Neural progenitor cell (in vitro differentiated cells): ENCODE results near the gene UBE2L3. TPM values are rescaled to one million over a fixed set of nuclear protein-coding genes. Genes with fewer than 3 reads are reported as not detected.
"Not testable (repeated sequence)": the region's sequence is repeated elsewhere in the genome, so short reads cannot be mapped to it uniquely, and the experiment has no call there.

Experiments
- DNase-seq: peaks from one replicate; pipeline ENCODE4 v3.0.0-alpha.2; 2016; ENCODE audit warnings: low spot score
- H2AFZ ChIP-seq: fragments of 200-600 bp; sonication (generic); replicated peaks from 2 replicates; pipeline ENCODE4 v1.6.1; 2016; ENCODE audit warnings: antibody characterized with exemption
- H3F3A ChIP-seq: fragments of 200-600 bp; sonication (generic); 2 replicates; pipeline ENCODE4 v1.6.1; 2016; ENCODE audit warnings: antibody characterized with exemption, low read depth
- H3K27ac ChIP-seq: fragments of 200-600 bp; sonication (generic); 2 replicates; pipeline ENCODE4 v1.5.1; 2016; ENCODE audit warnings: mild to moderate bottlenecking
- H3K27me3 ChIP-seq: fragments of 200-600 bp; sonication (generic); 2 replicates; pipeline ENCODE4 v1.6.1; 2016; ENCODE audit warnings: mild to moderate bottlenecking, moderate library complexity
- H3K36me3 ChIP-seq: fragments of 200-600 bp; sonication (generic); 2 replicates; pipeline ENCODE4 v1.5.1; 2016
- H3K4me1 ChIP-seq: fragments of 200-600 bp; sonication (generic); 2 replicates; pipeline ENCODE4 v1.6.1; 2016; ENCODE audit warnings: mixed run types
- H3K4me2 ChIP-seq: fragments of 200-600 bp; sonication (generic); 2 replicates; pipeline ENCODE4 v1.6.1; 2016
- H3K4me3 ChIP-seq: fragments of 200-600 bp; sonication (generic); 2 replicates; pipeline ENCODE4 v1.5.1; 2016
- H3K79me2 ChIP-seq: fragments of 200-600 bp; sonication (generic); 2 replicates; pipeline ENCODE4 v1.6.1; 2016; ENCODE audit warnings: low read depth
- H3K9ac ChIP-seq: fragments of 200-600 bp; sonication (generic); 2 replicates; pipeline ENCODE4 v1.6.1; 2016
- H3K9me3 ChIP-seq: fragments of 200-600 bp; sonication (generic); 2 replicates; pipeline ENCODE4 v1.5.1; 2016; ENCODE audit warnings: low read depth
- H4K20me1 ChIP-seq: fragments of 200-600 bp; sonication (generic); 2 replicates; pipeline ENCODE4 v1.6.1; 2016; ENCODE audit warnings: low read depth
- H3K27ac Mint-ChIP-seq: 3 replicates; pipeline ENCODE4 v1.8.0; 2021; ENCODE audit warnings: mixed read lengths
- H3K27me3 Mint-ChIP-seq: 2 replicates; pipeline ENCODE4 v1.8.0; 2022; ENCODE audit warnings: low read depth, mild to moderate bottlenecking, inconsistent platforms, moderate library complexity, mixed read lengths; ENCODE audit not compliant: insufficient read depth
- H3K36me3 Mint-ChIP-seq: 3 replicates; pipeline ENCODE4 v1.8.0; 2021; ENCODE audit warnings: mixed read lengths
- H3K4me1 Mint-ChIP-seq: 3 replicates; pipeline ENCODE4 v1.8.0; 2021; ENCODE audit warnings: mixed read lengths
- H3K4me3 Mint-ChIP-seq: 3 replicates; pipeline ENCODE4 v1.8.0; 2021; ENCODE audit warnings: mild to moderate bottlenecking, moderate library complexity, mixed read lengths
- H3K9me3 Mint-ChIP-seq: 3 replicates; pipeline ENCODE4 v1.8.0; 2020; ENCODE audit warnings: mixed read lengths
- EZH2 ChIP-seq: fragments of 200-600 bp; sonication (generic); IDR thresholded peaks from 2 replicates; pipeline ENCODE4 v1.6.1; 2017; ENCODE audit warnings: antibody characterized with exemption, mild to moderate bottlenecking, moderate library complexity
- EZH2phosphoT487 ChIP-seq: fragments of 200-600 bp; sonication (generic); IDR thresholded peaks from 2 replicates; pipeline ENCODE4 v1.6.1; 2017; ENCODE audit warnings: antibody characterized with exemption
- total RNA-seq: library from RNA; depleted of rRNA; stranded (reverse); fragments of >200 nt; gene quantifications from 2 replicates; pipeline ENCODE4 v1.2.3, GENCODE V29; 2015; ENCODE audit warnings: low replicate concordance
- TF ChIP-seq, protein P1 (sequence below): fragments of 200-600 bp; sonication (generic); IDR thresholded peaks from 2 replicates; pipeline ENCODE4 v1.5.1; 2017; ENCODE audit warnings: antibody characterized with exemption, mild to moderate bottlenecking

The UBE2L3 gene
- total RNA-seq, 1 donor from 2014 or later, result 61.2 TPM

DNA sequence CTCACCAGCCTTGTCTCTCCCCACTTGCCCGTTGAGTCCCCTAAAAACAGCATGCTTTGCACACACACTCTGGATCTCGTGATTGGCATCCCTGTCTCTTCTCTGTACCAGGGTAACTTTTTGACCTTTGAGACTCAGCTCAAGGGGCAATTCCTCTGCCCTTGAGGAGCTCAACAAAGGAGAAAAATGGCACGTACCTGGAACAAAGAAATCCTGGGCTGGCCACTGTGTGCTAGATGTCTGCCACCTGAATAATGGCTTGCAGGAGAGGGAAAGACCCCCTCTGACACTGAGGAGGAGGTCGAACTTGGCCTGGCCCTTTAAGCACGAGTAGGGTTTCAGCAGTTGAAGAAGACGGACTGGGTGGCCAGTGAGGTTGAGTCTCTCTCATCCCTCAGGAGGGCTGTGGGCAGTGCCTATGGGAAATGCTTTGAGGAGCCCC lies 5.8 kb downstream of the UBE2L3 start:
- no peaks in the 10 kb centered on the region for H3K9me3 ChIP-seq
- no peaks in the 10 kb centered on the region for H3K36me3 ChIP-seq
- peaks cover 99% of the 10 kb centered on the region for H4K20me1 ChIP-seq
- no peak overlapping the region for H3K27ac ChIP-seq
- no peak overlapping the region for H3K4me3 Mint-ChIP-seq
- no peak overlapping the region for H3K4me2 ChIP-seq
- peaks cover 2% of the 10 kb centered on the region for H3K27me3 Mint-ChIP-seq
- no peak for TF ChIP-seq EZH2phosphoT487
- no peak for TF ChIP-seq EZH2
- TF ChIP-seq, protein P1, sequence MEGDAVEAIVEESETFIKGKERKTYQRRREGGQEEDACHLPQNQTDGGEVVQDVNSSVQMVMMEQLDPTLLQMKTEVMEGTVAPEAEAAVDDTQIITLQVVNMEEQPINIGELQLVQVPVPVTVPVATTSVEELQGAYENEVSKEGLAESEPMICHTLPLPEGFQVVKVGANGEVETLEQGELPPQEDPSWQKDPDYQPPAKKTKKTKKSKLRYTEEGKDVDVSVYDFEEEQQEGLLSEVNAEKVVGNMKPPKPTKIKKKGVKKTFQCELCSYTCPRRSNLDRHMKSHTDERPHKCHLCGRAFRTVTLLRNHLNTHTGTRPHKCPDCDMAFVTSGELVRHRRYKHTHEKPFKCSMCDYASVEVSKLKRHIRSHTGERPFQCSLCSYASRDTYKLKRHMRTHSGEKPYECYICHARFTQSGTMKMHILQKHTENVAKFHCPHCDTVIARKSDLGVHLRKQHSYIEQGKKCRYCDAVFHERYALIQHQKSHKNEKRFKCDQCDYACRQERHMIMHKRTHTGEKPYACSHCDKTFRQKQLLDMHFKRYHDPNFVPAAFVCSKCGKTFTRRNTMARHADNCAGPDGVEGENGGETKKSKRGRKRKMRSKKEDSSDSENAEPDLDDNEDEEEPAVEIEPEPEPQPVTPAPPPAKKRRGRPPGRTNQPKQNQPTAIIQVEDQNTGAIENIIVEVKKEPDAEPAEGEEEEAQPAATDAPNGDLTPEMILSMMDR, result no peak
- H3K4me1 ChIP-seq, result peaks cover 24% of the 10 kb centered on the region
- no peak for DNase-seq
- H2AFZ ChIP-seq, result no peak overlapping the region
- H3K4me3 ChIP-seq, result no peak overlapping the region
- H3K27me3 ChIP-seq, result no peaks in the 10 kb centered on the region
- H3K27ac Mint-ChIP-seq, result no peak overlapping the region
- peaks cover 100% of the 10 kb centered on the region for H3K79me2 ChIP-seq
- peaks cover 37% of the 10 kb centered on the region for H3K4me1 Mint-ChIP-seq
- no peaks in the 10 kb centered on the region for H3K9me3 Mint-ChIP-seq
- H3K36me3 Mint-ChIP-seq, result peaks cover 10% of the 10 kb centered on the region
- H3F3A ChIP-seq, result peaks cover 17% of the 10 kb centered on the region
- H3K9ac ChIP-seq, result no peak overlapping the region

DNA sequence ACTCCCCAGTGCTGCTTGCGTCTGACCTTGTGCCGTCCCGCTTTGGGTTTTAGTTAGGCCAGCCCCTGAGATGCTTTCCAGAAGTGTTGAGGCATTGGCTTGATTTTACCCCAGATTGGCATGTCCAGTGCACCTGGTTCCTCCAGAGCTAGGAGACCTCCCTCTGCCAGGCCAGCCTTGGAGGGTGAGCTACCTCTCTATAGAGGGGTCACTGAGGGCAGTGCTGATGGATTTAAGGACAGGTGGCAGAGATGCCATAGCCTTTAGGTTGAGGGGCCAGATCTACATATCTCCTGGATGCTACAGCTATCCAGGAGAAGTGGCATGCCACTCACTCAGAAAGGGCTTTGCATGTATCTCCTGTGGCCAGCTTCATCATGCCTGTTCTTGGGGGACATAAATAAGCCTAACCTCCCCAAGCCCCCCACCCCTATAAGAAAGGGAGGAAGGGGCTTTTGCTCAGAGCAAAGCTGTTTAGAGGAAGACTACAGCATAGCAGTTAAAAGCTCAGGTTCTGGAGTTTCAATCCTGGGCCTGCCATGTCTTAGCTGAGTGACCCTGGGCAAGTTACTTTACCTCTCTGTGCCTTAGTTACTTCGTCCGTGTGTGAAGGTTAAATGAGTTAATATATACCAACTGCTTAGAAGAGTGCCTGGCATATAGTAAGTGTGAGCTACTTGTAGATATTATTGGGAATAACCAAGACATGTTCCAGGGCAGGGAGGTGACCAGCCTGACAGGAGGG lies 6.4 kb downstream of the UBE2L3 start:
- Mint-ChIP-seq H3K4me1 (peaks cover 31% of the 10 kb centered on the region), H3K4me3 (no peak overlapping the region), H3K27ac (no peak overlapping the region), H3K27me3 (peaks cover 2% of the 10 kb centered on the region), H3K36me3 (peaks cover 10% of the 10 kb centered on the region), H3K9me3 (no peaks in the 10 kb centered on the region)
- H3K4me3 ChIP-seq, result no peak overlapping the region
- H3F3A ChIP-seq, result peaks cover 11% of the 10 kb centered on the region
- no peak overlapping the region for H2AFZ ChIP-seq
- H3K79me2 ChIP-seq, result peaks cover 100% of the 10 kb centered on the region
- H3K27ac ChIP-seq, result no peak overlapping the region
- H3K27me3 ChIP-seq, result no peaks in the 10 kb centered on the region
- H3K4me2 ChIP-seq, result no peak overlapping the region
- H3K4me1 ChIP-seq, result peaks cover 18% of the 10 kb centered on the region
- TF ChIP-seq, protein P1, result no peak
- TF ChIP-seq EZH2phosphoT487, result no peak
- TF ChIP-seq EZH2, result no peak
- H3K9me3 ChIP-seq, result no peaks in the 10 kb centered on the region
- no peaks in the 10 kb centered on the region for H3K36me3 ChIP-seq
- H3K9ac ChIP-seq, result no peak overlapping the region
- DNase-seq, result no peak
- peaks cover 99% of the 10 kb centered on the region for H4K20me1 ChIP-seq

DNA sequence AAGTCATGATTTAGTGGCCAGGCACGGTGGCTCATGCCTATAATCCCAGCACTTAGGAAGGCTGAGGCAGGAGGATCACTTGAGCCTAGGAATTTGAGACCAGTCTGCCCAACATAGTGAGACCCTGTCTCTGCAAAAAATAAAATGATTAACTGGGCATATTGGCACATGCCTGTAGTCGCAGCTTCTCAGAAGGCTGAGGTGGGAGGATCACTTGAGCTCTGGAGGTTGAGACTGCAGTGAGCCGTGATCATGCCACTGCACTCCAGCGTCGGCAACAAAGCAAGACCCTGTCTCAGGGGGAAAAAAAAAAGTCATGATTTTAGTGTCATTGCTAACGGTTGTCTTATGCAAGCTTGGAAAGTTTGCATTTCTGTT lies 11.9 kb downstream of the UBE2L3 start:
- no peak for DNase-seq
- Histone ChIP-seq H3K4me1 (no peaks in the 10 kb centered on the region), H3K4me3 (no peak overlapping the region), H3K79me2 (peaks cover 100% of the 10 kb centered on the region), H3K9me3 (no peaks in the 10 kb centered on the region), H2AFZ (no peak overlapping the region), H3F3A (peaks cover 3% of the 10 kb centered on the region), H3K27ac (no peak overlapping the region), H3K9ac (no peak overlapping the region), H3K4me2 (no peak overlapping the region), H3K36me3 (no peaks in the 10 kb centered on the region), H3K27me3 (no peaks in the 10 kb centered on the region), H4K20me1 (peaks cover 99% of the 10 kb centered on the region)
- H3K27me3 Mint-ChIP-seq, result peaks cover 2% of the 10 kb centered on the region
- no peaks in the 10 kb centered on the region for H3K4me1 Mint-ChIP-seq
- no peak for TF ChIP-seq EZH2phosphoT487
- H3K9me3 Mint-ChIP-seq, result no peaks in the 10 kb centered on the region
- no peak overlapping the region for H3K4me3 Mint-ChIP-seq
- H3K27ac Mint-ChIP-seq, result no peak overlapping the region
- peaks cover 8% of the 10 kb centered on the region for H3K36me3 Mint-ChIP-seq

DNA sequence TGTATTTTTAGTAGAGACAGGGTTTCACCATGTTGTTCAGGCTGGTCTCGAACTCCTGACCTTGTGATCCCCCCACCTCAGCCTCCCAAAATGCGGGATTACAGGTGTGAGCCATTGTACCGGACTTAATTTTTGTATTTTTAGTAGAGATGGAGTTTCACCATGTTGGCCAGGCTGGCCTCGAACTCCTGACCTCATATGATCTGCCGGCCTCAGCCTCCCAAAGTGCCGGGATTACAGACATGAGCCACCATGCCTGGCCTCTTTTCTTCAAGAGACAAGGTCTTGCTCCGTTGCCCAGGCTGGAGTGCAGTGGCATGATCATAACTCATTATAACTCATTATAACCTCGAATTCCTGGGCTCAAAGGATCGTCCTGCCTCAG lies 13.1 kb downstream of the UBE2L3 start:
- H3K27me3 ChIP-seq, H3K9me3 Mint-ChIP-seq, H2AFZ ChIP-seq, H3K36me3 ChIP-seq, H3K4me1 ChIP-seq, H3K4me2 ChIP-seq, DNase-seq, H3K4me1 Mint-ChIP-seq, H3K9me3 ChIP-seq, H3K27ac Mint-ChIP-seq, H3K4me3 ChIP-seq, H3K9ac ChIP-seq, H3F3A ChIP-seq, H3K27me3 Mint-ChIP-seq, H3K27ac ChIP-seq, H3K4me3 Mint-ChIP-seq: not testable (repeated sequence)
- peaks cover 100% of the 10 kb centered on the region for H4K20me1 ChIP-seq
- H3K36me3 Mint-ChIP-seq, result peaks cover 13% of the 10 kb centered on the region
- H3K79me2 ChIP-seq, result peaks cover 100% of the 10 kb centered on the region

DNA sequence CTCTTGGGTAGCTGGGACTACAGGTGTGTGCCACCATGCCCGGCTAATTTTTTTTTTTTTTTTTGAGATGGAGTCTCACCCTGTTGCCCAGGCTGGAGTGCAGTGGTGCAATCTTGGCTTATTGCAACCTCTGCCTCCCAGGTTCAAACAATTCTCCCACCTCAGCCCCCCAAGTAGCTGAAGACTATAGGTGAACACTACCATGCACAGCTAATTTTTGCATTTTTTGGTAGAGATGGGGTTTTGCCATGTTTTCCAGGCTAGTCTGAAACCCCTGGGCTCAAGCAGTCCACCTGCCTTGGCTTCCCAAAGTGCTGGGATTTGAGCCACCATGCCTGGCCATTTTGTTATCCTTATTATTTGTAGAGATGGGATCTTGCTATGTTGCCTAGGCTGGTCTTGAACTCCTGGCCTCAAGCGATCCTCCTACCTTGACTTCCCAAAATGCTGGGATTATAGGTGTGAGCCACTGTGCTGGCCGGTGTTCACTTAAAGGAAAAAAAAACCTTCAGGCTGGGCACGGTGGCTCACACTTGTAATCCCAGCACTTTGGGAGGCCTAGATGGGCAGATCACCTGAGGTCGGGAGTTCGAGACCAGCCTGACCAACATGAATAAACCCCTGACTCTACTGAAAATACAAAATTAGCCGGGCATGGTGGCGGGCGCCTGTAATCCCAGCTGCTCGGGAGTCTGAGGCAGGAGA lies 13.6 kb downstream of the UBE2L3 start:
- peaks cover 100% of the 10 kb centered on the region for H4K20me1 ChIP-seq
- H3K4me3 Mint-ChIP-seq, H3K4me1 Mint-ChIP-seq: not testable (repeated sequence)

More for the DNA sequence above, 13.6 kb downstream of the UBE2L3 start:
- not testable (repeated sequence) for H3K9me3 ChIP-seq, DNase-seq, H3F3A ChIP-seq, H3K9ac ChIP-seq, H3K27ac ChIP-seq, H3K4me2 ChIP-seq, H3K4me3 ChIP-seq, H3K36me3 ChIP-seq, H3K27me3 Mint-ChIP-seq, H3K4me1 ChIP-seq, H3K27me3 ChIP-seq, H2AFZ ChIP-seq, H3K27ac Mint-ChIP-seq, H3K9me3 Mint-ChIP-seq
- peaks cover 100% of the 10 kb centered on the region for H3K79me2 ChIP-seq
- H3K36me3 Mint-ChIP-seq, result peaks cover 15% of the 10 kb centered on the region
